Kidney capillary endothelial cell (primary cell): ENCODE data around the gene TYW1.
"Not testable (repeated sequence)": the region's sequence is repeated elsewhere in the genome, so short reads cannot be mapped to it uniquely, and the experiment has no call there.

Experiments
- DNase-seq: peaks from one replicate; pipeline ENCODE4 v3.0.0-alpha.2; 2018; ENCODE audit warnings: low spot score

The TYW1 gene

DNA sequence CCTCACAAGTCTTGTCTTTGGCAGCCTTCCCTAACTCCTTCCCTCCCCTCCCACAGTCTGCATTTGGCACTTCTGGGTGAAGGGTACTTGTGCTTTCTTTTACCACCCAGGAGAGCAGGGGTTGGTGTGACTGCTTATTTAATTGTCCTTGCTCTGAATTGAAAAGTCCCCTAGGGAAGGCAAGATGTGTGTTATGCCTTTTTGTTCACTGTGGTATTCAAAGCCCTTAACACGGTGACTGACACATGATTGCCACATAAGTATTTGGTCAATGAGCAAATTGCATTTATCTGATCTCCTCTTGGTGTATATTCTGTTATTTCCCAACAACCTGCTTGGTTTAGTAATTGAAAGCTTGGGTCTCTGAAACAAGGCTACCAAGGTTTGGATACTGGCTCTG is 134.1 kb downstream of the TYW1 start:
- not testable (repeated sequence) for DNase-seq

DNA sequence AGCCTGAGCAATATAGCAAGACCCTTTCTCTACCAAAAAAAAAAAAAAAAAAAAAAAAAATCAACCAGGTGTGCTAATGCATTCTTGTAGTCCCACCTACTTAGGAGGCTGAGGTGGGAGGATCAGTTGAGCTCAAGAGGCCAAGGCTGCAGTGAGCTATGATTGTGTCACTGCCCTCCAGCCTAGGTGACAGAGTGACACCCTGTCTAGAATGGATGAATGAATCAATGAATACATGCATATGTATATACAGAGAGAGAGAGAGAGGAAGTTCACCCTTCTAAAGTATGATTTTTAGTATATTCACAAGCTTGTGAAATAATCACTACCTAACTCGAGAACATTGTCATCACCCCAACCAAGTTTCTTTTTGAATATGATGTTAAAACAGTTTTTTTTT is 138.3 kb downstream of the TYW1 start:
- not testable (repeated sequence) for DNase-seq

DNA sequence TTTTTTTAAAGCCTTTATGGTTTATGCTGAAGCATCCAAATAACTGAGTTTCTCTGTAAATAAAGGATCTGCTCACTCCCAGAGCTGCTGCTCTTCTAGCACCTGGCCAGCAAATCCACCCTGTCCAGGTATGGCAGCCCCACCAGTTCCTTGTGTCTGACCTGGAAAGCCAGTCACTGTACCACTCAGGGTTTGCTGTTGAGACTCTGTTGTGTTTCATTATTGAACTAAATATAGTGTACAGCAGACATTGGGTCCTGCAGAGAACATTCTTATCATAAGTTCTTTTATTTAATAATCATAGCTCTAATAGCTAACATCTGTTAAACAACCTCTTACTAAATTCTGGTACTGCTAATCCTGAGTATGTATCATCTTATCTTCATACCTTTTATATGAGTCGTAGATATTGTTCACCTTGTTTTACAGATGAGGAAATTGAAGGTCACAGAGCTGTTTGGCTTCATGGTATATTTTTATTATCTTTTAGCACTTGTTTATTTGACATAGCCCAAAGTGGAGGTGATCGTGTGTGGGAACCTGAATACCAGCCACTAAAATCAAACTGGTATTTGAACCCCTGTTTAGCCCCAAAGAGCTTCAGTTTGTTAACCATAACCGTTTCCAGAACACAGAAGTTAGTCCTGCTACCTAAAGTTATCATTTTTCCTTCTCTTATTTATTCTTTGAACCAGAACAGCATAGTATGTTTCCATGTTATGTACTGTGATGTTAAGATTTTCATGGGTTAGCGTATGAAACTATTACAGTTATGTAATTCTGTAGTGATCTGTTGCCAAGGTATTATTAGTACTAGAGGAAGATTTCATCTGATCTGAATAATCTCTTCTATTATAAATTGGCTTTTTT is 139.2 kb downstream of the TYW1 start:
- DNase-seq = not testable (repeated sequence)

DNA sequence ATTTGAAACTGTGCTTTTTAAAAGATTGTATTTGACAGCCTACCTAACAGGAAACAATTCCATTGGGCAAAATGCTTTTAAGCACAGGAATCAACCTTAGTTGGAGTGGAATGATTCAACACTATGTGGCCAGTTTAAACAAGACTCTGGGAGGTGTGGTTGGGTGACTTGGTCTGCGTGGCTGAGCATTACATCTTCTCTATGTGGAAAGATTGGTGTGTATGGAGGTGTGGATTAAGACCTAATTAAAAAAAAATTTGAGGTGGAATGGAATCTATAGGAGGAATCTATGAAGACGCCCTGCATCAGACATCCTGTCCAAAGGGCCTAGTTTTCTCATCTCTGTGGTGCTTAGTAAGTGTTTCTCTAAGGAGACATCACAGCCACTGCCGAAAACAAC is 140.9 kb downstream of the TYW1 start:
- not testable (repeated sequence) for DNase-seq

DNA sequence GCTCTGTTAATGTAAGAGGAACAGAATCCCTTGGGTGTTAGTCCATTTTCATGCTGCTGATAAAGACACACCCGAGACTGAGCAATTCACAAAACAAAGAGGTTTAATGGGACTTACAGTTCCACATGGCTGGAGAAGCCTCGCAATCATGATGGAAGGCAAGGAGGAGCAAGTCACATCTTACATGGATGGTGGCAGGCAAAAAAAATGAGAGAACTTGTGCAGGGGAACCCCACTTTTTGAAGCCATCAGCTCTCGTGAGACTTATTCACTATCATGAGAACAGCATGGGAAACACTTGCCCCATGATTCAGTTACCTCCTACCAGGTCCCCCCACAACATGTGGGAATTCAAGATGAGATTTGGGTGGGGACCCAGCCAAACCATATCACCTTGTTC is 143.2 kb downstream of the TYW1 start:
- DNase-seq = not testable (repeated sequence)

DNA sequence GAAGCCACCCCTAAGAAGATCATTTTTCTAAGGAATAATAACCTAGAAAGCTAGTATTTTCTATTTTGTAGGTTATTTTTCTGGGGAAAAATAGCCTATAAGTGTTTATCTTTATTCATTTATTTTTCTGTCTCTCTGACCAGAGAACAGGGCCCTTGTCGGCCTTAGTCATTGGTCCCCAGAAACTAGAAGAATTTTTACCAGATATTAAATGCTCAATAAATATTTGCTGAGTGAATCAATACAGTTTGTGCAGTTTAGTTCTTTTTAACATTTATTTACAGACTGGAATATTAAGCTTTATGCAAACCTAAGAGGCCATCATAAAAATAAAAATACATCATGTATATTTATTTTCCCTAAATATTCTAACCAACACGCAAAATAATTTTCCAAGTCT is 144.4 kb downstream of the TYW1 start:
- not testable (repeated sequence) for DNase-seq

DNA sequence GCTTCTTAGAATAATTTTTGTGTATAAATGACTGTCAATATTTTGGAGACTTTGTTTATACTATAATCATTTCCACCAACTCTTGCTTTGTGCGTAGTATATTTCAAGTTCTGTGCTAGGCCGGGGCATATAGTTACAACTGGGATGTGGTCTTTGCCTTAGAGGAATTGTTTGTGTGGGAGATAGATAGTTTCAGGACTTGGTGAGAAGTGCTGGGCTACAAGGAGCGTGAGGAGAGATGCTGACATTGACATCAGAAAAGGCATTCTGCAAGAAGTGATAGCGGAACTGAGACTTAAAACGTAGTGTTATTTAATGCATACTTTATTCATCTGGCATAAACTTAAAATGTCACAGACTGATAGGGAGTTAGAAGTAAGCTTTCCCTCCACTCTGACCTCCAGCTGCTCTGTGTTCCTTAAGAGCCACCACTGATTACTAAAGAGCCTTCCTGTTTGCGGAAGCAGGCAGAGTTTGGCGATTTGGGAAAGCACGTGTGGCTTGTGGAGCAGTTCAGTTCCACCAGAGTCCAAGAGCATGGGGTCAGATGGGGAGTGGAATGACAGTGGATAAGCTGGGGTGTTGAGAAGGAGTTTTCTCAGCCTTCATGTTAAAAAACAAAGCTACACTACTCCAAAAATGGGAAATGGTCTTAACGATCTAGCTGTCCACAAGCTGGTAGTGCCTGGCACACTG is 146.6 kb downstream of the TYW1 start:
- not testable (repeated sequence) for DNase-seq

DNA sequence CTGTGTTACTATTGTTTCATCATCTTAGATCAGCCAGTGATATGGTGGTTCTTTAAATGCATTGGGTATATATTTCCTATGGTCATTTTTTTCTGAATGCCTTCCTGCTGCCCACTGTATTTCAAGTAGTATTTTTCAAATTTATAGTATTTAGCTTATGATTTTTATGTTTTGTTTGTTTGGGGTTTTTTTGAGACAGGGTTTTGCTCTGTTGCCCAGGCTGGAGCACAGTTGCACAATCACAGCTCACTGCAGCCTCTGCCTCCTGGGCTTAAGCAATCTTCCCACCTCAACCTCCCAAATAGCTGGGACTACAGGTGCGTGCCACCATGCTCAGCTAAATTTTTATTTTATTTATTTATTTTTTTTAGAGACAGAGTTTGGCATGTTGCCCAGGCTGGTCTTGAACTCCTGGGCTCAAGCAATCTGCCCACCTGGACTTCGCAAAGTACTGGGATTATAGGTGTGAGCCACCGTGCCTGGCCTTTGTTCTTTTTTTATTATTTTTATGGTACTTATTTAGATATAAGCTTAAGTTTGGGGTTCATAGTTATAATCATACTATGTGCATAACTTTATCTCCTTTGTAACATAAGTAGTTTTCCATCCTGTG is 149.1 kb downstream of the TYW1 start:
- DNase-seq = not testable (repeated sequence)

DNA sequence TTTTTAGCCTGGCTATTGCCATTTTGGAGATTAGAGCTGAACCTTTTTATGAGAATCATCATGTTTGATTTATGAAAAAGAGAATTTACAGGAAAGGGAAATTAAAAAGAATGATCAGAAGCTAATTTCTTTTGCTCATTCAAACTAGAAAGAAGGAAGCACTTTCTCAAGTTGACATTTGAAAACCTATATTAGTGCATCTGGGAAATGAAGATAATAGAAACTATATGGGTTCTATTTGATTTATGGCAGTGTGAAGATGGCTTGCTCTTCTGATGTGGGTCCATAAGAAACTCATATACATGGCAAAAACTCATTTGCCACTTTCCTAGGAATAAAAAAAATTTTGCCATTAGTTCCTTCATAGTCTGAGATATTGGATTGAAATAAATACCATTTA is 152.5 kb downstream of the TYW1 start:
- DNase-seq = not testable (repeated sequence)

DNA sequence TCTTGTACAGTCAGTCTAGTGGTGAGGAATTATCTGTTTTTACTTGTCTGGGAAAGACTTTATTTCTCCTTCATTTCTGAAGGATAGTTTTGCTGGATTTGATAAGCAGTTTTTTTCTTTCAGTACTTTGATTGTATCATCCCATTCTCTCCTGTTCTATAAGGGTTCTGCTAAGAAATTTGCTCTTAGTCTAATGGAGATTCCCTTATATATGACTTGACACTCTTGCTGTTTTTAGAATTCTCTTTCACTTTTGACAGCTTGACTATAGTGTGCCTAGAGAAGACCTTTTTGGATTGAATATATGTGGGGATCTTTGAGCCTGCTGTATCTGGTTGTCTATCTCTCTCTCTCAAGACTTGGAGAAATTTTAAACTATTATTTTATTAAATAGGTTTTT is 157.7 kb downstream of the TYW1 start:
- DNase-seq = not testable (repeated sequence)

DNA sequence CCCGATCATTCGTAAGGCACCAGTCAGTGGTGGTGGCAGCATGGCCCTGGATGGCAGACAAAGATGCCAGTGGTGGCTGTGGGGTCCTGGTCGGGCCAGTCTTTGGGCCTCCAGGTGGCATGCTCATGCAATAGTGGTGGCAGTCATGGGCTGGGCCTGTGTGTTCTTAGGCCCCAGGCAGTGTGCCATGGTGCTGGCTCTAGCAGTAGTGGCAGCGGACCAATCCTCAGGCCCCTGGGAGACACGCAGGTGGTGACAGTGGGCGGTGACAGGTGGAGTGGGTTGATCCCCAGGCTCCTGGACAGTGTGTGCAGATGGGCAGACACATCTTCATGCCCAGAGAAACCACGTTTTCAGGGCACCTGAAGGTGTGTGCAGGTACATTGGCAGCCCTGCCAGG is 159.4 kb downstream of the TYW1 start:
- DNase-seq = not testable (repeated sequence)

DNA sequence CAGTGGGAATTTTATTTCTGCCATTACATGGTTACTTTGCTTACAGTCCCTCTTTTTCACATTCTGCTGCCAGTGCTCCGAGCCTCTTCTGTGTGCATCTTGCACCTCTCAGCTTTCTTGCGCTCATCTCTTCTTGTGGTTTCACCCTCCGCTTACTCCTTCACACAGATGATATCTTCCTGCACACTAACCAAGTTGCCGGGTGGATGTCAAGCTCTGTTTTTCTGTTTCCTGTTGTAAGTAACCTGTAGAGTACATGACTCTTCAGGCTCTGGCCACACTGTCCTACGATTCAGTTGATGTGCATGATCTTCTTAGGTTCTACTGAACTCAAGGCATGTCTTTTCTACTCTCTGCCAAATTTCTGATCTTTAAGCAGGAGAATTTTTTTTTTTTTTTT is 166.7 kb downstream of the TYW1 start:
- DNase-seq = not testable (repeated sequence)

DNA sequence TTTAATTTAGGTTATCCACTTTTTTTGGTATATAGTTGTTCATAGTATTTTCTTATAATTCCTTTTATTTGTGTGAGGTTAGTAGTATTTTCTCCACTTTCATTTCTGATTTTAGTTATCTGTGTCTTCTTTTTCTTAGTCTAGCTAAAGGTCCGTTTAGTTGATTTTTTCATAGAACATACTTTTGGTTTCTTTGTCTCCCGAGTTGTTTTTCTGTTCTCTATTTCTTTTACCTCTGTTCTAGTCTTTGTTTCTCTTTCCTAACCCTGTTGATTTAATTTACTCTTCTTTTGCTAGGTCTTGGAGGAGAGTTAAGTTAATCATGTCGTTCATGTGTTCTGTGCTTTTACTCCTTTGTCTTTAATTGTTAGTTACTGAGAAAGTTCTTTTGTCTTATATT is 174.5 kb downstream of the TYW1 start:
- DNase-seq = not testable (repeated sequence)

DNA sequence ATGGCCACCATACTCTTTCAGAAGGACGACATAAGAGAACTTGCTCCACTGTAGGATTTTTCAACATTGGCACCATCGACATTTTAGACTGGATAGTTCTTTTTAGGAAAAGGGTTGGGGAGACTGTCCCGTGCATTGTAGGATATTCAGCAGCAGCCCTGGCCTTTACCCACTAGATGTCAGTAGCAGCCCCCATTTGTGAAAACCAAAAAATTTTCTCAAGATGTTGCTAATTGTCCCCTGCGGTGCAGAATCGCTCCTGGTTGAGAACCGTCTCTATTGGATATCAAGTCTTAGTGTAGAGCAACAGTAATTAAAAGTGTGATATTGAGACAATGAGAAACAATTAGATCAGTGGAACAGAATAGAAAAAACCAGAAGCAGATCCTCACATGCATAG is 180.1 kb downstream of the TYW1 start:
- not testable (repeated sequence) for DNase-seq

DNA sequence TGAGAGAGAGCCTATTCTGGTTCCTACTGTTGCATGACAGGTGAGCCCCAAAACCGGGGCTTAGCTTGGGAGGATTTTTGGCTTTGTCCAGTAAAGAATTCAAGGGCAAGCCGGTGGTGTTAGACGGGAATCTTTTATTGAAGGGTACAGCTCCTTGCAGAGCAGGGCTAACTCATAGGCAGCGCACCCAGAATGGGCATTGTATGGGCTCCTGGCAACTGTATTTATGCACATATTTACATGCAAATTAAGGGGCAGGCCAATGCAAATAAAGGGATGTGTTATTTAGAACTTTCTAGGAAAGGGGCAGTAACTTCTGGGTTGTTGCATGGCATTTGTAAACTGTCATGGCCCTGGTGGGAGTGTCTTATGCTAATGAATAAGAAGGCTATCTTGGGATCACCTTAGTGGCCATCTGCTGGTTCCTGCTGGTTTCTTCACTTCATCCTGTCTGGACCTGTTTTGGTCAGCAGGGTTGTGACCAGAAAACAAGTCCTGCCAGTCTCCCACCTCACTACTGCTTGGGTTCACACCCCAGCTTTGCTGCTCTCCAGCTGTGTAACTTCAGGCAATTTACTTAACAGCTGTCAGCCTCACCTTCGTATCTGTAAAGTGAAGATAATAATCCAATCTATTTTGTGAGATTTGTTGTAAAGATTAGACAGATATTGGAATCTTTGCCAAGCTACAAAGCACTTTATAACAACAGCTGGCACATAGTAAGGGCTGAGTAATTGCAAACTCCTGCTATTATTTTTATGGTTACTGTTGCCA is 182.5 kb downstream of the TYW1 start:
- DNase-seq = not testable (repeated sequence)

DNA sequence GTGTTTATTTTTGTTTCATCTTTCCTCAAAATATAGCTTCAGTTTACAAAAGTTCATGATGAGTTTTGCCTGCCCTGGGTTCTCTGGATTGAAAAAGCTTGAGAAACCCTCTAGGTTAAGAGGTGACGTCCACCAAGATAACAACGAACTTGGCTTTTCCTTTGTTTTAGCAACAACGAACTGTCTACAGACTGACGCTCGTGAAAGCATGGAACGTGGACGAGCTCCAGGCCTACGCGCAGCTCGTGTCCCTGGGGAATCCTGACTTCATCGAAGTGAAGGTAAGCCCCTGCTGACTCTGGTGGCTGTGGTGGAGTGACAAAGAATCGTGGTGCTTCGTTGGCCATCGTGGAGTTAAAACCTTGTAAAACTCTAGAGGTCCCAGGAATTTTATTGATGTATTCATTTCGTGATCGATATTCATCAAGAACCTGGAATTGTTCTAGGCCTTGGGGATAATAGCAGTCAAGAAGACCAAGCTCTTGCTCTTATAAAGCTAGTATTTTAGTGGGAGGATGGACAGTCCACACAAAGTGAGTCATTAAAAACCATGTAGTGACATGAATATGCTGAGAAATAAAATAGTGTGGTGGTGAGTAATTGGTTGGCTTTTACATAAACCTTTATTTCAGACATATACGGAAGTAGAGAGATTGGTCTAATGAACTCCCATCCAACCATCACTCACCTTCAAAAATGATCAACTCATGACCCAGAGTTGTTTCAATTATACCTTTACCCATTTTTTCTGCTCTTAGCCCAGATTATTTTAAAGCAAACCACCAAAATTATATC is 186.5 kb downstream of the TYW1 start:
- DNase-seq = not testable (repeated sequence)

DNA sequence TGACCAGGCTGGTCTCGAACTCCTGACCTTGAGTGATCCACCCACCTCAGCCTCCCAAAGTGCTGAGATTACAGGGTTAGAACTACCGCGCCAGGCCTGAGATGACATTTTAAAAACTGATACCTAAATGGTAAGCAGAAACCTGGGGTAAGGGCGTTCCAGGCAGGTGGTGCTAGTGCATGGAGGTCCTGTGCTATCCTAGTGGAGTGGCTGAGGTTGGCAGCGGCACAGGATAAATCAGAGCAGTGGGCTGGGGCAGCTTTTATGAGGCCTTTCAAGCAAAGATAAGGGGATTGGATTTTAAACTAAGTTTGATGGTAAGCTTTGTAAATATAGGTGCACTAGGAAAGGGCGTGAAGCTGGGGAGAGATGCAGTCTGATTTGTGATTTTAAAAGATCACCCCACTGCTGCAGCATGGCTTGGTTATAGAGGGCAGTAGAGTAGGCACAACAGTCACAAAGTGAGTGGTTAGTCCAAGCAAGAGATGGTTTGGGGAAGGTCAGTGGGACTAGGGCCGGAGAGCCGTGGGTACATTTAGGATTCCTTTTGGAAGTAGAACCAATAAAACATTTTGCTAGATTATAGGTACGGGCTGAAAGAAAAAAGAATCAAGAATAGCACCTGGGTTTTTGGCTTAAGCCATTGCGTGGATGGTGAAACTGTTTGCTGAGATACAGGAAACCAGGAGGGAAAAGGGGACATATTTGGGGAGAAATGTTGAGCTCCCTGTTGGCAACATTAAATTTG is 188.5 kb downstream of the TYW1 start:
- not testable (repeated sequence) for DNase-seq

DNA sequence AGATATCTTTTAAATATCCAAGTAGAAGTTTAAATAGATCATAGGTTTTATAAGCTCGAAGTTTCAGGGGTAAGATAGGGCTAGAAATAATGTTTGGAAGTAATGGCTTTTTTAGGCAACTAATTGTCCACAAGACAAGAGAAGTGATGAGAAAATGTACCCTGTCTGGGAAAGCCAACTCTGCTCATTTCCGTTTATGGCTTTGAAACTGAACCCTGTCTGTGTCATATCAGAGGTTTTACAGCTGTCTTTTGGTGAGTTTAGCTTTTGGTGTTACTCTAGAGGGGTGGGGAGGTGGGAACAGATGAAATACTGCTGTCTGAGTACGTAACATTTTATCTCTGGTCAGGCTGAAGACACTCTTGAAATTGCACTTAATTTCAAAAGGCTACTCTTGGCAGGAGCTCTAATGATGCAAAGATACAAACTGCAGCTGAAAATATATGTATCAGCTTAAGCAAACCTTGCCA is 189.1 kb downstream of the TYW1 start:
- not testable (repeated sequence) for DNase-seq

DNA sequence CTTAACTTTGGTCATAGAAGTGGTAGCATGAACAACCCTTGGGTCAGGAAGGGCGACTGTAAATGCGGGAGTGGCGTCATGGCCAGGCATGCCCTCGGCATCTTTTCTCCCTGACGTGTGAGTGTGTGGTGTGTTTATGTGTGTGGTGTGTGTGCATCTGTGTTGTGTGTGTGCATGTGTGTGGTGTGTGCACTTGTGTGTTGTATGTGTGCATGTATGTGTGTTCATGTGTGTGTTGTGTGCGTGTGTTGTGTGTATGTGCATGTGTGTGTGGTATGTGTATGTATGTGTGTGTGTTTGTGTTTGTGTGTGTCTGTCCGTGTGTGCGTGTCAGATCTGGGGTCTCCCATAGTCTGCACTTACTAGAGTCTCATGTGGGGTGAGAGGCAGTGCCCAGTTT is 192.5 kb downstream of the TYW1 start:
- DNase-seq = not testable (repeated sequence)

DNA sequence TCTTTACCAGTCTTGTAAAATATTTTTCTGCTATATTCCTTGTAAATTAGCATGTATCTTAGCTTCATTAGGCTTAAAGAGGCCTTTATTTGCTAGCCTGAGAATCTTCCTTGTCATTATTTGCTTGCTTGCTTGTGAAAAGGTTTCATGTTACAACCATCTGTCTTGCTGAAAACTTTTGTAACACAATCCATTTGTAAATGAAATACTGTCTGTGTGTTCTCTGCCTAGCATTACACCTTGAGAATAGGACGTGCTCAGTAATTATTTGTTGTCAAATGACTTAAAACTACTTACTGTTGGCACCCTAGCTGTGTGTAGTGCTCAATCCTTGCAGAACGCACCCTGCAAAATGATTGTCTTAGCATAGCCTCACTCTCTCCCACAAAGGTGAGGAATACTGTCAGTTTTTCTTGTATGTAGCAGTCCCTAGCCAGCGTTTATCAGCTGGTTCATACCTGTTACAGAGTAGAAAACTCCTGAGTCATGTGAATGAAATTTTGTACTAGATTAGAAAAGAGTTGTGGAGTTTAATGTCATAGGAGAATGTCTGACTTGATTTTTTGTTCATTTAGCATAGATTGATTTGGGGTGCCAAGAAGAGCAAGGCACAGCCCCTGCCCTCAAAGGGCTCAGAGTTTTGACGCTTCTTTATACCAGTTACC is 193.3 kb downstream of the TYW1 start:
- not testable (repeated sequence) for DNase-seq
